ENCODE data around the gene SREBF1. TPM values are rescaled to one million over a fixed set of nuclear protein-coding genes. Genes with fewer than 3 reads are reported as not detected.

SREBF1 gene
- polyA plus RNA-seq, 3 donors, result 7.6 to 35.9 (median 10.5) TPM

DNA sequence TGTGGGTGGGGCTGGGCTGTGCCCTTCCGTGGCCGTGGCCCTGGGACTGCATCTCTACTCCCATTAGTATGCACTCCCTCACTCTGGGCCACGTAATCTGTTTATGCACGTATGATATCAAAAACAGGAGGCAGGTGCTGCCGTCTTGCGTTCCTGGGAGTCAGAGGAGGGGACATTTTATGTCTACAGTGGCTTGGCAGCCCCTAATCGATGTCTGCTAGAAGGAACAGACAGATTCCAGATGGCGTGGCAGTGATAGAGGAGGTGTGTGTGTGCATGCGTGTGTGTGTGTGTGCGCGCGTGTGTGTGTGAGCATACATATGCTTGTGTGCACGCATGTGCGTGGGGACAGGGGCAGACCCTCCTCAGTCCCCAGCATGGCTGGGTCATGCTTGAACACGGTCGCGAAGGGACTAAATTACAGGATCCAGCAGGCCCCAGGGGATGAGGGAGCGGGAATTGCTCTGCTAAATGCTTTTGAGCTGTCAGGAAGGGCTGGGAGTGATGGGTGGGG lies 44.7 kb downstream of the SREBF1 start:
- H3K27me3 Mint-ChIP-seq (ENCODE audit: low read depth in 3 of 3), result peaks cover 5 to 6% (median 5%) of the 10 kb centered on the region in 3 donors
- H3K4me1 Mint-ChIP-seq, result peaks cover 12% of the 10 kb centered on the region
- no peaks in the 10 kb centered on the region for H3K9me3 ChIP-seq (replicated peaks in 1 of 2; ENCODE audit: control insufficient read depth in 1 of 2, insufficient read depth in 1 of 2, low read length in 2 of 2)
- no peak overlapping the region for H3K4me3 ChIP-seq (replicated peaks in 1 of 3; ENCODE audit: low read depth in 2 of 3, low read length in 3 of 3)
- intact Hi-C loops (cut with micrococcal nuclease), result no loop called here
- no peak for DNase-seq
- TF ChIP-seq, protein P1, sequence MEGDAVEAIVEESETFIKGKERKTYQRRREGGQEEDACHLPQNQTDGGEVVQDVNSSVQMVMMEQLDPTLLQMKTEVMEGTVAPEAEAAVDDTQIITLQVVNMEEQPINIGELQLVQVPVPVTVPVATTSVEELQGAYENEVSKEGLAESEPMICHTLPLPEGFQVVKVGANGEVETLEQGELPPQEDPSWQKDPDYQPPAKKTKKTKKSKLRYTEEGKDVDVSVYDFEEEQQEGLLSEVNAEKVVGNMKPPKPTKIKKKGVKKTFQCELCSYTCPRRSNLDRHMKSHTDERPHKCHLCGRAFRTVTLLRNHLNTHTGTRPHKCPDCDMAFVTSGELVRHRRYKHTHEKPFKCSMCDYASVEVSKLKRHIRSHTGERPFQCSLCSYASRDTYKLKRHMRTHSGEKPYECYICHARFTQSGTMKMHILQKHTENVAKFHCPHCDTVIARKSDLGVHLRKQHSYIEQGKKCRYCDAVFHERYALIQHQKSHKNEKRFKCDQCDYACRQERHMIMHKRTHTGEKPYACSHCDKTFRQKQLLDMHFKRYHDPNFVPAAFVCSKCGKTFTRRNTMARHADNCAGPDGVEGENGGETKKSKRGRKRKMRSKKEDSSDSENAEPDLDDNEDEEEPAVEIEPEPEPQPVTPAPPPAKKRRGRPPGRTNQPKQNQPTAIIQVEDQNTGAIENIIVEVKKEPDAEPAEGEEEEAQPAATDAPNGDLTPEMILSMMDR (IDR thresholded peaks at IDR 0.05), result no peak
- H3K36me3 ChIP-seq (replicated peaks in 1 of 2; ENCODE audit: control insufficient read depth in 1 of 2, insufficient read depth in 2 of 2, low read length in 2 of 2), result peaks cover 37 to 40% of the 10 kb centered on the region in 2 donors
- no peak overlapping the region for H2AFZ ChIP-seq (ENCODE audit: insufficient read depth, low read depth, low read length, poor library complexity, severe bottlenecking)
- peak overlapping the region in 1 of 2 donors; percentile 24 for H3K4me3 Mint-ChIP-seq
- H3K4me2 ChIP-seq (replicated peaks; ENCODE audit: extremely low read depth, low read length, poor library complexity, severe bottlenecking), result no peak overlapping the region
- H4K20me1 ChIP-seq (ENCODE audit: insufficient read depth, low read length), result peaks cover 67% of the 10 kb centered on the region
- H3K4me1 ChIP-seq (ENCODE audit: control insufficient read depth in 1 of 2, insufficient read depth in 2 of 2, low read length in 2 of 2), result peaks cover 0 to 5% of the 10 kb centered on the region in 2 donors
- H3K36me3 Mint-ChIP-seq, result peaks cover 23 to 37% of the 10 kb centered on the region in 2 donors
- no peak overlapping the region for H3K9ac ChIP-seq (ENCODE audit: insufficient read depth, low read length, poor library complexity, severe bottlenecking)
- H3K27ac ChIP-seq (ENCODE audit: low read depth in 1 of 2, low read length in 2 of 2), result no peak overlapping the region
- H3K79me2 ChIP-seq (ENCODE audit: insufficient read depth, low read length), result no peaks in the 10 kb centered on the region
- 86% methylated on average over 11 of the region's 18 CpGs for whole genome bisulfite sequencing (ENCODE audit: insufficient coverage)
- no peaks in the 10 kb centered on the region for H3K9me3 Mint-ChIP-seq
- H3K27ac Mint-ChIP-seq, result peak overlapping the region in 1 of 7 donors; percentile 61
- no peaks in the 10 kb centered on the region for H3K27me3 ChIP-seq (ENCODE audit: control insufficient read depth in 2 of 2, insufficient read depth in 2 of 2, low read length in 2 of 2)

- Histone ChIP-seq H2AFZ (ENCODE audit: insufficient read depth, low read depth, low read length, poor library complexity, severe bottlenecking) (no peak overlapping the region), H3K9me3 (replicated peaks in 1 of 2; ENCODE audit: control insufficient read depth in 1 of 2, insufficient read depth in 1 of 2, low read length in 2 of 2) (no peaks in the 10 kb centered on the region), H3K79me2 (ENCODE audit: insufficient read depth, low read length) (no peaks in the 10 kb centered on the region), H3K36me3 (replicated peaks in 1 of 2; ENCODE audit: control insufficient read depth in 1 of 2, insufficient read depth in 2 of 2, low read length in 2 of 2) (peaks cover 24 to 27% of the 10 kb centered on the region in 2 donors), H3K27me3 (ENCODE audit: control insufficient read depth in 2 of 2, insufficient read depth in 2 of 2, low read length in 2 of 2) (no peaks in the 10 kb centered on the region), H3K4me2 (replicated peaks; ENCODE audit: extremely low read depth, low read length, poor library complexity, severe bottlenecking) (no peak overlapping the region), H3K4me1 (ENCODE audit: control insufficient read depth in 1 of 2, insufficient read depth in 2 of 2, low read length in 2 of 2) (peaks cover 0 to 5% of the 10 kb centered on the region in 2 donors), H4K20me1 (ENCODE audit: insufficient read depth, low read length) (peaks cover 78% of the 10 kb centered on the region), H3K4me3 (replicated peaks in 1 of 3; ENCODE audit: low read depth in 2 of 3, low read length in 3 of 3) (no peak overlapping the region), H3K27ac (ENCODE audit: low read depth in 1 of 2, low read length in 2 of 2) (no peak overlapping the region), H3K9ac (ENCODE audit: insufficient read depth, low read length, poor library complexity, severe bottlenecking) (no peak overlapping the region)
- no peak overlapping the region for H3K4me3 Mint-ChIP-seq
- H3K36me3 Mint-ChIP-seq, result peaks cover 16 to 26% of the 10 kb centered on the region in 2 donors
- WGBS (ENCODE audit: insufficient coverage), result 91% methylated on average over 23 of the region's 26 CpGs
- H3K27me3 Mint-ChIP-seq (ENCODE audit: low read depth in 3 of 3), result peaks cover 5 to 9% (median 6%) of the 10 kb centered on the region in 3 donors
- TF ChIP-seq, protein P1 (IDR thresholded peaks at IDR 0.05), result no peak
- no peak for DNase-seq
- intact Hi-C loops (cut with micrococcal nuclease), result no loop called here
- peaks cover 12% of the 10 kb centered on the region for H3K4me1 Mint-ChIP-seq
- no peak overlapping the region for H3K27ac Mint-ChIP-seq
- no peaks in the 10 kb centered on the region for H3K9me3 Mint-ChIP-seq
Measured at GRCh38 chr17:17790637-17791464, 45.9 kb downstream of the SREBF1 start.

Data from CD14-positive monocyte (primary cell).